ENCODE results near the gene ZNF416.

The ZNF416 gene

DNA sequence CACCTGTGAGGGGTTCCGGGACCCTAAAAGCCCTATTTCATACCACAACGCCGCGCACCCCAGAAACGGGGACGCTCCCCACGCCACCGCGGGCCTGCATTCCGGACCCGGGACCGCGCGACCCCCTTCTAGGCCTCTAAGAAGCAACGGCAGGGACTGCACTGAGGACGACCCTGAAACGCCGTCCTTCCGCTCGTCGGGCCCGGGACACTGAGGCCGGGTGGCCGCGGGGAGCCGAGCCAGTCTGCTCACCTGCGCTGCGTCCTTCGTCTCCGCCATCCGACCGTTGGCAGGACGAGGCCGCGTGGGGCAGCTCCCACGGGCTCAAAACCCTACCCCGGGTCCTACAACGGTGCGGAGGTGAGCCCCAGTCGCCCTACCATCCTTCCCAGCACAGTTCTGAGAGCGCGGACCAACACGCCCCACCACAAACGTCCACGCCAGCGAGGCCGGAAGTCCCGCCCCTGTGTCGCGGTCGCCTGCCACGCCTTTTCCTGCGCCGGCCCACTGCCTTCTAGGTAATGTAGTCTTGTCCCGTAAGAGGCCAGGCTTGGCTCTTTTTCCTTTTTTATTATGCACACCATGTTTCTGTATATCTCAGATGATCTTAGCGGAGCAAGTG, 19.2 kb downstream of the ZNF416 start, which contains the start of gene ZNF550:
ZNF550 (minus strand) TSS at position 460 of the 622 bp plus-strand sequence; CDS start at position 279, 181 bp downstream.
- in situ Hi-C loops (cut with MboI; ENCODE audit: low sequenced_read_pairs), result no loop called here

DNA sequence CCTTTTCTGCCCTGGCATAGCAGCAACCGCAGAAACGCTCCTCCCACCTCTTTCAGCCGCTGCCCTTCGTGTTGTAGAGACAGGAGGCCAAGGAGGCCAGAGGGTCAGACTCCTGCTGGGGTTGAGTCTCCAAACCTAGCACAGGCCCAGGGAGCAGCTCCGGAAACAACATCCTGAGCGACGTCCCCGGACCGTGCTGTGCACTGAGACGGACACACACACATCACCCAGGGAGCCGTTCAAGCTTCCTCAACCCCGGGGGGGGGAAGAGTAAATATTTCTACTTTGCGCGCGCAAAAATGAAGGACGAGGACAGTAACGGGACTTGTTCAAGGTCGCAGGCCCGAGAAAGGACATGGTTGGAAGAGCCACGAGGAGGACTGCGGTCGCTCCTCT, 19.7 kb downstream of the ZNF416 start:
- in situ Hi-C loops (cut with MboI; ENCODE audit: low sequenced_read_pairs), result no loop called here

DNA sequence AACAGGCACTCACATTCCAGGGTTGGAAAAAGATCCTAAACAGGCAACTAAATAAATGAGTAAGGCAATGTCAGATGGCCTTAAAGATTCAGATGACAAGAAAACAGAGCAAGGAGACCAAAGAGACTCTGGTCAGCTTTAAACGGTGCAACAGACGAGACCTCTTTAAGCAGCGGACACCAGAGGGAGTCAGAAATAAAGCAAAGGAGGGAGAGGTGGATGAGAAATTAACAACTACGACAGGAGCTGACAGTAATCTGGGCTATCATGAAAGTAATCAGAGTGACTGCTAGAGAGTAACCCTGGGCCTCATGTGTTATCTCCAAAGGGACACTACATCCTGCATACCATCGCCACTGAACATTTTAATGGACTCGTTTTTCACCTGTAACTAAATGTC, 20.2 kb downstream of the ZNF416 start:
- in situ Hi-C loops (cut with MboI; ENCODE audit: low sequenced_read_pairs), result no loop called here

DNA sequence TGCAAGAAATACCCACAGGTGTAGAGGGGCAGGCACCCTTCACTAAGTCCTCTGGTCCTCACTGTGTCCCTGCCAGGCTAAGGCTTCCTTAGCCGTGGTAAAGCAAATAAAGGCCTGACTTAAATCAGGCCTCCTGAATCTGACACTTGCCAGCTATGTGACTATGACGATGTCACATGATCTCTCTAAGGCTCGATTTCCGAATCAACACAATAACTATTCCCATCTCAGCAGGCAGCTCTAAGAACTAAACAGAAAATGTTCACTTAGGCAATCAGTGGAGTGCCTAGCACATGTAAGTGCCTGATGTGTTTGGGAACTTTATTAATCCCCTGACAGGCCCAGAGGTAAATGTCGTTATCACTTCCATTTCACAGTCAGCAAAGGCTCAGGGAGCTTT, 21.1 kb downstream of the ZNF416 start:
- in situ Hi-C loops (cut with MboI; ENCODE audit: low sequenced_read_pairs), result no loop called here

DNA sequence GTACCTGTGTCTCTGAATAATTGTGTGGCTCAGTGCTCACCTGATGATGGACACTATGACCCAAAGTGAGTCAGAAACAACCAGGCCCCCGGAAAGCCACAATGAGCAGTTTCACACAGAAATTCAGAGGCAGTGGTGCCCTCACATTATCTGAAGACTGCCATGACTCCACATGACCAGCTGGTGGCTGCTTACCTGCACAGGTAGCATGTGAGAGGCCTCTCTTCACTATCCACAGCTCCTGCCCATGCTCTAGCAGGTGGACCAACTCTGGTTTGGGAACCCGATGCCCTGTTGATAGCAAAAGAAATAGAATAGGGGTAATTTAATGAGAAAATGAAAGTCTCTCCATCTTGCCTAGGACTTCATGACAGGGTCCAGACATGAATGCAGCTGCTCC, 26.3 kb downstream of the ZNF416 start:
- in situ Hi-C loops (cut with MboI; ENCODE audit: low sequenced_read_pairs), result no loop called here

DNA sequence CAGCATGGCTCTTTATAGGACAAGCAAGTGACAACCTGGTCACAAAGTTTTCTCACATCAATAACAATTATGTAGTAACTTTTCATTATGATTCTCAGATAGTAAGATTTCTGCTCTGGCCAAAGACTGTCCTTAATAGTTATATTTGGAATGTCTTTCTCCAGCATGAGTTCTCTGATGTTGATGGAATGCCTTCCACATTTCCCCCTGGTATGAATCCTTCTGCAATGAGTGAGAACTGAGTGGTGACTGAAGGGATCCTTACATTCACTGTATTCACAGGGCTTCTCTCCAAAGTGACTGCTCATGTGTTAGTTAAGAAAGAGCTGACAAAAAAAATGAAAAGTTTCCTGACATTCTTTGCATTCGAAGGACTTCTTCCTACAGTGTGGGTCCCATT, 32.2 kb downstream of the ZNF416 start:
- in situ Hi-C loops (cut with MboI; ENCODE audit: low sequenced_read_pairs), result no loop called here

DNA sequence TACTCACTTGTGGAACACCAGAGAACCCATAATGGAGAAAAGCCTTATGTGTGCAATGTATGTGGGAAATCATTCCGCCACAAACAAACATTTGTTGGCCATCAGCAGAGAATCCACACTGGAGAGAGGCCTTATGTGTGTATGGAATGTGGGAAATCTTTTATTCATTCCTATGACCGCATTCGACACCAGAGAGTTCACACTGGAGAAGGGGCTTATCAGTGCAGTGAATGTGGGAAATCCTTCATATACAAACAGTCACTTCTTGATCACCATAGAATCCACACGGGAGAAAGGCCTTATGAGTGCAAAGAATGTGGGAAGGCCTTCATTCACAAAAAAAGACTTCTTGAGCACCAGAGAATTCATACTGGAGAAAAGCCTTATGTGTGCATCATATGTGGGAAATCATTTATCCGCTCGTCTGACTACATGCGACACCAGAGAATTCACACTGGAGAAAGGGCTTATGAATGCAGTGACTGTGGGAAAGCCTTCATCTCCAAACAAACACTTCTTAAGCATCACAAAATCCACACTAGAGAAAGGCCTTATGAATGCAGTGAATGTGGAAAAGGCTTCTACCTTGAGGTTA, 40.7 kb downstream of the ZNF416 start:
- in situ Hi-C loops (cut with MboI; ENCODE audit: low sequenced_read_pairs), result no loop called here

DNA sequence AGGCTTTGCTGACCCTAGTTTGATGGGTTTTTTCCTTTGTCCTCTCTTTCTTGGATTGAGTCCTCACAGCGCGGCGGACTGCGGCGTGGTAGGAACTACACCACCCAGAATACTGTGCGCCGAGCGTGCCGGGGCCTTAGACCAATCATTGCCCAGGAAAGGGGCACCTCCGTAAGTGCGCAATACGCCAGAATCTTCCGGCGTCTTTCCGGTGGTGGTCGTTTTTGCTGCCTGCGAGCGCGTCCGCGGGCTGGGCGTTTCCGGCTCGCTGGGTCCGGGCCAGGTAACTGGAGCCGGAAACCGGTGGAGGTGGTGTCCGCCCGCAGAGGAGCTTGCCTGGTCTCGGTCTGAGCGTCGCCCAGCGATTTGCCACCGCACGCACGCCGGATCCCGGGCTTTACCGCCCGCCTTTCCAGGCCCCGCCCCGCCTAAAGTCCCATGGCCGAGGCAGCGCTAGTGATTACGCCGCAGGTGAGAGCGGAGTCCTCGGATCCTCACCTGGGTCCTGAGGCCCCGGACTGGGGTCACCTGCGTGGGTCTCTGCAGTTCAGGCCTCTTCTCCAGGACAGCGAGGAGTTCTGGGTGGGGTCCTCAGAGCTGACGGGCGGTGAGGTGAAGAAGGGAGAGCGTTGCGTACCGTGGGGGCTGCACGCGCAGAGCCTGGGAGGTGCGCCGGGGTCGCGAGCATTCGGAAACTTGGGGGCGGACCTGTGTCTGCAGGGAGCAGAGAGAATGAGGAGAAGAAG, 51.4 kb downstream of the ZNF416 start, which contains the start of gene ZNF549:
ZNF549 (plus strand) TSS at position 221 of the 746 bp plus-strand sequence; CDS start at position 439, 218 bp downstream.
- in situ Hi-C loops (cut with MboI; ENCODE audit: low sequenced_read_pairs), result no loop called here

Measured in HL-60/S4 (cell line).